ENCODE measurements around the gene CHRNA9. TPM values are rescaled to one million over a fixed set of nuclear protein-coding genes. Genes with fewer than 3 reads are reported as not detected.

CHRNA9 gene, protein sequence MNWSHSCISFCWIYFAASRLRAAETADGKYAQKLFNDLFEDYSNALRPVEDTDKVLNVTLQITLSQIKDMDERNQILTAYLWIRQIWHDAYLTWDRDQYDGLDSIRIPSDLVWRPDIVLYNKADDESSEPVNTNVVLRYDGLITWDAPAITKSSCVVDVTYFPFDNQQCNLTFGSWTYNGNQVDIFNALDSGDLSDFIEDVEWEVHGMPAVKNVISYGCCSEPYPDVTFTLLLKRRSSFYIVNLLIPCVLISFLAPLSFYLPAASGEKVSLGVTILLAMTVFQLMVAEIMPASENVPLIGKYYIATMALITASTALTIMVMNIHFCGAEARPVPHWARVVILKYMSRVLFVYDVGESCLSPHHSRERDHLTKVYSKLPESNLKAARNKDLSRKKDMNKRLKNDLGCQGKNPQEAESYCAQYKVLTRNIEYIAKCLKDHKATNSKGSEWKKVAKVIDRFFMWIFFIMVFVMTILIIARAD
- total RNA-seq: not detected in 2 replicates

DNA sequence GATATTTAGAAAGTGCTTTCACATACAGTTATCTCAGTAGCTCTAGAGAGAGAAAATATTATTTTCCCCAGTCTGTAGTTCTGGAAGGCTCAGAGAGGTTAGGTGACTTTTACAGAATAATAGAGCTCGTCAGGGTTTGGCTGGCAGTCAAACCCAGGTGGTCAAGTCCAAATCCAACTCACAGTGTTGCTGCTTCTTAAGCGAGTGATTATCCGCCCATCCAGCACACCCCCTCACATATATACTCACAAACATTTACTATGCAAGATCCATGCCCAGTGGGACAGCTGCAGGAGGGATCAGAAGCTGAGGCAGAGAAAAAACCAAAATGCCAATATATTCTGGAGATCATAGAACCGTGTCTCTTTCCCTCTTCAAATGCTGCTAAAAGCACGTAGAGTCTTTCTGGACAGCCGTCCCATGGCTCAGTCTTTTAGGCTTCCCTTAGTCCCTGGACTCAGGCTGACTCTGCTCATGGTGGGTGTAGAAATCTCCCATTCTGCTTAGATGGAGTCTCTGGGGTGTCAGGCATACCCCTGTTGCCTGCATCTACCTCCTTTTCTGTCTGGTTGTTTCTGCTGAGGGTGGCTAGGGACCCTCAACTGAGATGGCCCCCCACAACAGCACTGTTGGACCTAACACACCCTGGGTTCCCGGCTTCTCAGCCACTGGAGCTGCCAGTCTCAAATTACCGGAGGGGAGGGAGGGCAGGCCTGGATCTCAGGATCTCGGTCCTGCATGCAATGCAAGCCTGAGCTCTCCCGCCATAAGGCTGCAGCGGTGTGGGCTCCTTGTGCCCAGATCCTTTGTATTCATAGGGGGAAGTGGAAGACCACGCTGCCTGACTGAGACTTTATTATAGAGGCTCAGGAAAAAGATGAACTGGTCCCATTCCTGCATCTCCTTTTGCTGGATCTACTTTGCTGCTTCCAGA, at the start of gene CHRNA9:
Gene CHRNA9 (plus strand): TSS at position 743 of the 934 bp plus-strand sequence. CDS start 135 bp downstream, at position 878.

Other genes starting within 250 kb of the CHRNA9 start
- not detected in 2 replicates for gene RHOH, start 138.3 kb upstream of the CHRNA9 start, total RNA-seq

Measured in airway epithelial cell (primary cell).